Inflammatory macrophage treated with lipopolysaccharide for 1 hour (primary cell): ENCODE data around the gene STAT5B.
"Not testable (repeated sequence)": the region's sequence is repeated elsewhere in the genome, so short reads cannot be mapped to it uniquely, and the experiment has no call there.

Experiments used
- DNase-seq, 2 donors: peaks; one replicate each; pipeline ENCODE4 v3.0.0-alpha.2; 2020 to 2022

Gene STAT5B

GRCh38 chr17:42266462-42266861 lies 9.7 kb downstream of the STAT5B start:
- DNase-seq = peak in 1 of 2 donors; percentile 32

GRCh38 chr17:42264366-42264765 lies 11.8 kb downstream of the STAT5B start:
- DNase-seq = not testable (repeated sequence)

GRCh38 chr17:42260318-42260717 lies 15.9 kb downstream of the STAT5B start:
- no peak for DNase-seq

- no peak for DNase-seq
Observed at GRCh38 chr17:42255445-42255844, 20.7 kb downstream of the STAT5B start.

GRCh38 chr17:42253578-42253977 lies 22.6 kb downstream of the STAT5B start:
- no peak for DNase-seq

GRCh38 chr17:42252597-42253550 lies 23.3 kb downstream of the STAT5B start:
- no peak for DNase-seq

- DNase-seq = peak; percentile 63 to 67
Observed at GRCh38 chr17:42251115-42251514, 25.1 kb downstream of the STAT5B start.

GRCh38 chr17:42249681-42250446 lies 26.3 kb downstream of the STAT5B start:
- DNase-seq = no peak

- peak; percentile 82 to 88 for DNase-seq
Observed at GRCh38 chr17:42248351-42249179, 27.6 kb downstream of the STAT5B start.

GRCh38 chr17:42247734-42248133 lies 28.5 kb downstream of the STAT5B start:
- DNase-seq = no peak

GRCh38 chr17:42246515-42246914 lies 29.7 kb downstream of the STAT5B start:
- no peak for DNase-seq

- not testable (repeated sequence) for DNase-seq
Observed at GRCh38 chr17:42245183-42245582, 31.0 kb downstream of the STAT5B start.

- DNase-seq = not testable (repeated sequence)
Observed at GRCh38 chr17:42244116-42244515, 32.1 kb downstream of the STAT5B start.

- DNase-seq = no peak
Observed at GRCh38 chr17:42243493-42243982, 32.7 kb downstream of the STAT5B start.

GRCh38 chr17:42241871-42242270 lies 34.3 kb downstream of the STAT5B start:
- no peak for DNase-seq

- not testable (repeated sequence) for DNase-seq
Observed at GRCh38 chr17:42240863-42241262, 35.3 kb downstream of the STAT5B start.

- DNase-seq = no peak
Observed at GRCh38 chr17:42240201-42240600, 36.0 kb downstream of the STAT5B start.

GRCh38 chr17:42239576-42239975 lies 36.6 kb downstream of the STAT5B start:
- DNase-seq = not testable (repeated sequence)

- no peak for DNase-seq
Observed at GRCh38 chr17:42236760-42237159, 39.4 kb downstream of the STAT5B start.

GRCh38 chr17:42233994-42234393 lies 42.2 kb downstream of the STAT5B start:
- no peak for DNase-seq

- DNase-seq = no peak
Observed at GRCh38 chr17:42233156-42233555, 43.0 kb downstream of the STAT5B start.

- DNase-seq = no peak
Observed at GRCh38 chr17:42230225-42230624, 46.0 kb downstream of the STAT5B start.
